Germinal center (tissue), 1 donor: ENCODE results near the gene F2RL1.
"Not testable (repeated sequence)": the region's sequence is repeated elsewhere in the genome, so short reads cannot be mapped to it uniquely, and the experiment has no call there.

Source experiments
- DNase-seq: peaks from one replicate; pipeline ENCODE4 v3.0.0; 2012; ENCODE audit warnings: mixed read lengths, low spot score

The F2RL1 gene

GRCh38 chr5:76850543-76851145 lies 31.8 kb downstream of the F2RL1 start:
- DNase-seq: no peak

- peak; percentile 14 for DNase-seq
Observed at GRCh38 chr5:76851728-76852369, 33.0 kb downstream of the F2RL1 start.

- no peak for DNase-seq
Observed at GRCh38 chr5:76852772-76853171, 33.9 kb downstream of the F2RL1 start.

DNA sequence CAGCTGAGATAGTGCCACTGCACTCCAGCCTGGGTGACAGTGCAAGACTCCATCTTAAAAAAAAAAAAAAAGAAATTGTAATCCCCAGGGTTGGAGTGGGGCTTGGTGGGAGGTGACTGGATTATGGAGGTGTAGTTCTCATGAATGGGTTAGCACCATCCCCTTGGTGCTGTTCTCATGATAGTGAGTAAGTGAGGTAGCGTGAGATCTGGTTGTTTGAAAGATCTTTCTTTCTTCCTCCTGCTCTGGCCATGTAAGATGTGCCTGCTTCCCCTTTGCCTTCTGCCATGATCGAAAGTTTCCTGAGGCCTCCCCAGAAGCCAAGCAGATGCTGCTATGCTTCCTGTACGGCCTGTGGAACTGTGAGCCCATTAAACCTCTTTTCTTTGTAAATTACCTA lies 34.9 kb downstream of the F2RL1 start:
- DNase-seq: not testable (repeated sequence)

GRCh38 chr5:76854644-76855043 lies 35.8 kb downstream of the F2RL1 start:
- no peak for DNase-seq

GRCh38 chr5:76855501-76855900 lies 36.7 kb downstream of the F2RL1 start:
- not testable (repeated sequence) for DNase-seq

DNA sequence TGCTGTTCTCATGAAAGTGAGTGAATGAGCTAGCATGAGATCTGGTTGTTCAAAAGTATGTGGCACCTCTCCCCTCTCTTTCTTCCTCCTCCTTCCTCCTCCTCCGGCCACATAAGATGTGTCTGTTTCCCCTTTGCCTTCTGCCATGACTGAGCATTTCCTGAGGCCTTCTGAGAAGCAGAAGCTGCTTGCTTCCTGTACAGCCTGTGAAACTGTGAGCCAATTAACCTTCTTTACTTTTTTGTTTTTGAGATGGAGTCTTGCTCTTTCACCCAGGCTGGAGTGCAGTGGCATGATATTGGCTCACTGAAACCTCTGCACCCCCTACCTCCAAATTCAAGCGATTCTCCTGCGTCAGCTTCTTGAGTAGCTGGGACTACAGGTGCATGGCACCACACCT lies 37.1 kb downstream of the F2RL1 start:
- DNase-seq: no peak

- DNase-seq: not testable (repeated sequence)
Observed at GRCh38 chr5:76856800-76857199, 38.0 kb downstream of the F2RL1 start.

DNA sequence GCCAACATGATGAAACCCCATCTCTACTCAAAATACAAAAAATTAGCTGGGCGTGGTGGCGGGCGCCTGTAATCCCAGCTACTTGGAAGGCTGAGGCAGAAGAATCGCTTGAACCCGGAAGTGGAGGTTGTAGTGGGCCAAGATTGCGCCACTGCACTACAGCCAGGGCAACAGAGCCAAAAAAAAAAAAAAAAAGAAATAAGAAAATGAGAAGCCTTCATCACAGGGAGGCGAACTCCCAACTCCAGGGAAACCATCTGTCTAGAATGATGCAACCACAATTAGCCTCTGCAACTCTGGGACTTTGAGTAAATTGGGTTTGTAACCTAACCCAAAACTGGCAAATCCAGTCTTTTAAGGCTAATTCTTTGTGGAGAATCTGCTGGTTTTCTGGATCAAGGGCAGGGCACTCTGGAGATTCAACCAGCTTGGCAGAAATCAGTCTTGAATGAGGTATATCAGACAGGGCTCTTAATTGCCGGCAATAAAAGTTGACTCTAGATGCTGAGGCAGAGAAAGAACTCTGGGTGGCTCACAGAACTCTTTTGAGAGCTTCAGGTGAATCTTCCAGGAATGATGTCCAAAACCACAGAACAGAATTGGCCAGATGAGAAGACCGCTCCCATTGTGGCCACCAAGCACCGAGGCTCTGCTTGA lies 40.9 kb downstream of the F2RL1 start:
- no peak for DNase-seq

DNA sequence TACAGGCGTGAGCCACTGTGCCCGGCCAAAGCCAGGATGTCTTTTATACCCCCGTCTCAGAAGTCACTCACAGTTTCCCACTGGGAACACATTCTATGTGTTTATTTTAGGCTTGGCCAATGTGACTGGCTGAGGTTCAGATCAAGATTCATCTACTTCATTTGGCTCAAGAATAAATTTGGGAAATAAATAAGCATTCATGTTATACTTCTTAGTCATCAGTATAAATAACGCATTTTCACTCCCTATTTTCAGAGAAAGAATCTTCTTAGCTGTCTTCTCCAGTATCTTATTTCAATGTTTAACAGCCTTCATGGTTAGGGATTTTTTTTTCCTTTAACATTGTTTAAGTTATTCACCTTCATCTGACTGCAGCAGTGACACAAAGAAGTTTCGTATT lies 42.8 kb downstream of the F2RL1 start:
- DNase-seq: no peak

- DNase-seq: no peak
Observed at GRCh38 chr5:76863001-76863400, 44.2 kb downstream of the F2RL1 start.

GRCh38 chr5:76866503-76866902 lies 47.7 kb downstream of the F2RL1 start:
- DNase-seq: no peak

DNA sequence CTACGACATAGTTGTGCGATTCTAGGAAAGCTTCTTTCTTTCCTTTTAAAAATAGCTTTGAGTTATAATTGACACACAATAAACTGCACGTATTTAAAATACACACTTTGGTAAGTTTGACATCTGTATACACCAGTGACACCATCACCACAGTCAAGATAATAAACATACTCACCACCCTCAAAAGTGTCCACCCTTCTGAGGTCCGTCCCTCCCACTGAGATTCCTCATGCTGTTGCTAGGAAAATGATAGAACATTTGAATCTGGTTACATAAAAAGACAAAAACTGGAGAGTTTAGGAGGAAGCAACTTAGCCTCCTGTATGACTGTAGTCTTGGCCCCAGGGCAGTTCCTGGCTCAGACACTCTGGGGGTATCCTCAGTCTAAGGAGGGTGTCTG lies 48.2 kb downstream of the F2RL1 start:
- no peak for DNase-seq

DNA sequence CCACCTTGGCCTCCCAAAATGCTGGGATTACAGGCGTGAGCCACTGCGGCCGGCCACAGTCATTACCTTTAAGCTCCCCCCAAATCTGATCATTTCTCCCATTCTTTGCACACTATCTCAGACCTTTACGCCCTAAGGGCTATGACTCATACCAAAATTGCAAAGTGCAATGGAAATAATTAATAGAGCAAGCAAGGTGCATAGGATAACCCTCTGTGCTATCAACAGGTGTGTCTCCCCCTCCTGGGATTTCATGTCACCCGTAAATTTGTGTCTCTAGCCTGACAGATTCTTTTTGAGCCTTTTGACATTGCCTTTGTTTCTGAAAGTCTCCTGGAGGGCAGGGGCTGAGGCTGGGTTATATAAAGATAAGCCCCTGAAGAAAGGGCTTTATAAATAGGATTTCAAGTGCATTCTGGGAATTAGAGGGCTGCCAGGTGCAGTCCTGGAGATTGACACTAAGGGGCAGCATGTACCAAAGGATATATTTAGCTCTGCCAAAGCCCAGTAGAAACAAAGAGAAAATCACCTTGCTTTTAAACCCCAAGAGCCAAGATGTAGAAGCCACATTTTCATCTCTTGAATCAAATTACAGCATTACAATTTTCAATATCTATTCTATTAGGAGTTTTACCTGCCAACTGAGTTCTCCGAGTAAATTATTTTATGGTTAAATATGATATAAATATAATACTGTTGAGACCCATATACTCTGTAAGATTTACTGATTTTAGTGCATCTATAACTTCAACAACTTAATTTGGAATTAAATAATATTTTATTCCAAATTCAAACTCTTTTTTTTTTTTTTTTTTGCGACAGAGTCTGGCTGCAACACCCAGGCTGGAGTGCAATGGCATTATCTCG lies 49.2 kb downstream of the F2RL1 start:
- DNase-seq: peak; percentile 64

- DNase-seq: no peak
Observed at GRCh38 chr5:76870046-76870445, 51.2 kb downstream of the F2RL1 start.

- peak; percentile 52 for DNase-seq
Observed at GRCh38 chr5:76874088-76874581, 55.3 kb downstream of the F2RL1 start.
